ENCODE data around the gene KDM4C. TPM values are rescaled to one million over a fixed set of nuclear protein-coding genes. Genes with fewer than 3 reads are reported as not detected.

KDM4C gene
- total and polyA plus RNA-seq, 10 donors: 11.1 to 85.5 (median 61.9) TPM

DNA sequence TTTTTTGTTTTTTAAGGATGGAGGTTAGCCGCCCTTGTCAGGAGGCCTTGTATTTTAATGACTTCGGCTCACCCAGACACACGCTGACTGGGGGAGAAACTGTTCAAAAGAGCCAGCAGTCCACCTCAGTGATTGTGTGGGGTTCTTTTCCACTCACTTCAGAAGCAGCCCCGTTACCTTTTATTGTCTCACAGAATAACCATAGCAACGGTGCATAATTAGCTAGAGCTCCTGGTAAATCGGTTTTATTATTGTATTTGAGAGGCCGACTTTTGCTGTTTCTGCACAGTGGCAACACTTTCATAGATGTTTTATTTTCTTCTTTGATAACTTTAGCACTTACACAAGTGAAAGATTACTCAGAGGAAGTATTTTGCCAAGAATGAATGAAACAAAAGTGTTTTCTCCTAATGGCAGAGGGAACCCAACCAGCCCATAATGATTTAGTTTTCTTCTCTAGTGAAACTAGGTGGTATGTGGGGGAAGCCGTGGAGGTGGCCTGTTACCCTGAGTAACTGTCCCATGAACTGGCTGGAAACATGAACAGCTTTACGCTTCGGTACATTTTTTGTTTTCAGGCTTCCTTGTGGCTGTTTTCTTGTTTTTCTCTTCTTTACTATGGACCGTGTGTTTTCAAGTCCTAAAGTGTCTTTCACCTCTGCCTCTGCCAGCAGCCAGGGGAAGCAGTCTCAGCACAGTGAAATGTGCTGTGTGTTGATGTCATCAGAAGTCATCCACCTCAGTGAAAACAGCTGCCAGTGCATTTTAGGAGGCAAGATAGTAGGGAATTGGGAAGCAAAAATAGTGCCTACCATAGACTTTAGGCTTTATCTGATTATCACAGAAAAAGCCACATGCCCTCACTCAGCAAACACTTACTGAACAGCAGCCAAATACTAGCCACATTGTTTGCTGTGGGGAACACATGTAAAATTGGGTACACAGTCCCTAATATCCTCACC, 414.7 kb downstream of the KDM4C start:
- 86 to 92% (median 88%) methylated on average over 11 of the region's 11 CpGs for WGBS, 5 donors
- DNase-seq: no peak
- intact Hi-C loops (cut with DNase I; ENCODE audit: low total_unique reads): no loop called here
- Histone ChIP-seq H3K27ac (no peak overlapping the region), H3K27me3 (replicated peaks in 1 of 7) (no peaks in the 10 kb centered on the region), H3K36me3 (peaks cover 0 to 99% (median 44%) of the 10 kb centered on the region in 6 donors), H3K4me1 (no peaks in the 10 kb centered on the region), H3K9me3 (no peaks in the 10 kb centered on the region), H3K4me3 (no peak overlapping the region)
- TF ChIP-seq POLR2AphosphoS5 (IDR thresholded peaks at IDR 0.05): no peak
- TF ChIP-seq POLR2A (IDR thresholded peaks at IDR 0.05): no peak
- TF ChIP-seq, protein P1, sequence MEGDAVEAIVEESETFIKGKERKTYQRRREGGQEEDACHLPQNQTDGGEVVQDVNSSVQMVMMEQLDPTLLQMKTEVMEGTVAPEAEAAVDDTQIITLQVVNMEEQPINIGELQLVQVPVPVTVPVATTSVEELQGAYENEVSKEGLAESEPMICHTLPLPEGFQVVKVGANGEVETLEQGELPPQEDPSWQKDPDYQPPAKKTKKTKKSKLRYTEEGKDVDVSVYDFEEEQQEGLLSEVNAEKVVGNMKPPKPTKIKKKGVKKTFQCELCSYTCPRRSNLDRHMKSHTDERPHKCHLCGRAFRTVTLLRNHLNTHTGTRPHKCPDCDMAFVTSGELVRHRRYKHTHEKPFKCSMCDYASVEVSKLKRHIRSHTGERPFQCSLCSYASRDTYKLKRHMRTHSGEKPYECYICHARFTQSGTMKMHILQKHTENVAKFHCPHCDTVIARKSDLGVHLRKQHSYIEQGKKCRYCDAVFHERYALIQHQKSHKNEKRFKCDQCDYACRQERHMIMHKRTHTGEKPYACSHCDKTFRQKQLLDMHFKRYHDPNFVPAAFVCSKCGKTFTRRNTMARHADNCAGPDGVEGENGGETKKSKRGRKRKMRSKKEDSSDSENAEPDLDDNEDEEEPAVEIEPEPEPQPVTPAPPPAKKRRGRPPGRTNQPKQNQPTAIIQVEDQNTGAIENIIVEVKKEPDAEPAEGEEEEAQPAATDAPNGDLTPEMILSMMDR (IDR thresholded peaks at IDR 0.05 in 8 of 11, conservative IDR thresholded peaks at IDR 0.05 in 3 of 11): no peak

DNA sequence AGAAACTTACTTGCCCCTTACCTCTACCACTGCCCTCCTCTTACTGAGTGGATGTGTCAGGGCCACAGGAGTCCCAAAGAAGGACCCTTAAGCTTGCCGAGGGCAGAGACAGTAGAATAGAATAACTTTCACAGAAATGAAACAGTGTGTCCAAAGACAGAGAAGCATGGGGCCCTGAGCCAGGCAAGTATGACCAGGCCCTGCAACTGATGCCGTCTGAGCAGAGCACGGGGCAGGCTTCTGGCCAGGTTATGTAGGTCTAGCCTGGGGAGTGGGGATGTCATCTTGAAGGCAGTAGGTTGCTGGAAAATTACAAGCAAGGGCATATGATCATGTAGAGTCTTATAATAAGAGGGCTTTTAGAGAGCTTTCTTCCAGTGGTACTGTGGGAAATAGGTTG, 415.4 kb downstream of the KDM4C start:
- Histone ChIP-seq H3K4me1 (no peaks in the 10 kb centered on the region), H3K9me3 (no peaks in the 10 kb centered on the region), H3K27ac (no peak overlapping the region), H3K4me3 (no peak overlapping the region), H3K36me3 (peaks cover 0 to 98% (median 44%) of the 10 kb centered on the region in 6 donors), H3K27me3 (replicated peaks in 1 of 7) (no peaks in the 10 kb centered on the region)
- TF ChIP-seq POLR2AphosphoS5 (IDR thresholded peaks at IDR 0.05) (no peak), POLR2A (IDR thresholded peaks at IDR 0.05) (no peak)
- TF ChIP-seq, protein P1 (IDR thresholded peaks at IDR 0.05 in 8 of 11, conservative IDR thresholded peaks at IDR 0.05 in 3 of 11): no peak
- intact Hi-C loops (cut with DNase I; ENCODE audit: low total_unique reads): no loop called here
- 74 to 97% (median 89%) methylated on average over 3 of the region's 3 CpGs for WGBS, 5 donors
- DNase-seq: no peak

DNA sequence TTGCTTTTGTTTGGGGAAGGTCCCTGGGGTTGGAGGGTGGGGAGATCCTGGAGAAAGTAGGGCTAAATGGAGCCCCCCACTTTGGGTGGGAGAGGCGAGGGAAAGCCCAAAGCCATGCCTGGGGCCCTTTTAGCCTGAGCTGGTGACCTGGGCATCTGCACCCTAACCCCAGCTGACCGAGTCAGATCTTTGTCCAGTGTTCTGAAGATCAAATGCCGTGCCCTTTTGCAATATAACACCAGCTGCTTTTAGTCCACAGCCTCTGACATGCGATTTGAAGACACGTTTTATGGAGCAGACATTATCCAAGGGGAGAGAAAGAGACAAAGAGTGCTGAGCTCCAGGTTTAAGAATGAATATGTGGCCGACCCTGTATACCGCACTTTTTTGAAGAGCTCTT, 416.5 kb downstream of the KDM4C start:
- peaks cover 0 to 87% (median 40%) of the 10 kb centered on the region in 6 donors for H3K36me3 ChIP-seq
- H3K27me3 ChIP-seq (replicated peaks in 1 of 7): no peaks in the 10 kb centered on the region
- TF ChIP-seq, protein P1 (IDR thresholded peaks at IDR 0.05 in 8 of 11, conservative IDR thresholded peaks at IDR 0.05 in 3 of 11): no peak
- TF ChIP-seq POLR2AphosphoS5 (IDR thresholded peaks at IDR 0.05) (no peak), POLR2A (IDR thresholded peaks at IDR 0.05) (no peak)
- H3K27ac ChIP-seq: no peak overlapping the region
- no peak overlapping the region for H3K4me3 ChIP-seq
- WGBS, 5 donors: 86 to 94% (median 91%) methylated on average over 7 of the region's 7 CpGs
- H3K9me3 ChIP-seq: no peaks in the 10 kb centered on the region
- no peaks in the 10 kb centered on the region for H3K4me1 ChIP-seq
- intact Hi-C loops (cut with DNase I; ENCODE audit: low total_unique reads): no loop called here
- no peak for DNase-seq

DNA sequence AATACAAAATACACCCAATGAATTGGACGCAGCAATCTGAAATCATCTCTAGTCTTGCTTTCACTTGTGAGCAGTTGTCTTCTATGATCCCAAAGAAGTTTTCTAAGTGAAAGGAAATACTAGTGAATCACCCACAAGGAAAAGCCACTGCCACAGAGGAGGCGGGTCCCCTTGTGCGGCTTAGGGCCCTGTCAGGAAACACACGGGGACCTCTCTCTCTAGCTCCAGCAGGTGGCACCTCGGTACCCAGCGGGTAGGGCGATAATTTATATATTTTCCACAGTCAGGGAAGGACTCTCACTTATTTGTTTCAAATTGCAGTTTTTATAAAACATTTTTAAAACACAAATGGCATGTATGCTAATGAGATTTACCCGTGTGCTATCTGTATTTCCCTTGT, 417.1 kb downstream of the KDM4C start:
- TF ChIP-seq POLR2A (IDR thresholded peaks at IDR 0.05): no peak
- Histone ChIP-seq H3K27me3 (replicated peaks in 1 of 7) (no peaks in the 10 kb centered on the region), H3K36me3 (peaks cover 0 to 81% (median 35%) of the 10 kb centered on the region in 6 donors), H3K27ac (no peak overlapping the region), H3K9me3 (no peaks in the 10 kb centered on the region), H3K4me3 (no peak overlapping the region), H3K4me1 (no peaks in the 10 kb centered on the region)
- 89 to 92% (median 89%) methylated on average over 8 of the region's 8 CpGs for WGBS, 5 donors
- intact Hi-C loops (cut with DNase I; ENCODE audit: low total_unique reads): no loop called here
- no peak for DNase-seq
